GM19239 (cell line): ENCODE measurements around the gene CCDC7.
"Not testable (repeated sequence)": the region's sequence is repeated elsewhere in the genome, so short reads cannot be mapped to it uniquely, and the experiment has no call there.

ENCODE experiments used
- DNase-seq: peaks from one replicate; pipeline ENCODE4 v3.0.0; 2011; ENCODE audit warnings: low spot score; ENCODE audit not compliant: insufficient read length
- FAIRE-seq: peaks from 2 replicates; lab custom pipeline; 2011; peaks lifted over from hg19 to GRCh38; lab: Jason Lieb, UNC

Gene CCDC7

GRCh38 chr10:32680803-32681557 is 235.0 kb downstream of the CCDC7 start:
- FAIRE-seq (no peak), DNase-seq (no peak)

DNA sequence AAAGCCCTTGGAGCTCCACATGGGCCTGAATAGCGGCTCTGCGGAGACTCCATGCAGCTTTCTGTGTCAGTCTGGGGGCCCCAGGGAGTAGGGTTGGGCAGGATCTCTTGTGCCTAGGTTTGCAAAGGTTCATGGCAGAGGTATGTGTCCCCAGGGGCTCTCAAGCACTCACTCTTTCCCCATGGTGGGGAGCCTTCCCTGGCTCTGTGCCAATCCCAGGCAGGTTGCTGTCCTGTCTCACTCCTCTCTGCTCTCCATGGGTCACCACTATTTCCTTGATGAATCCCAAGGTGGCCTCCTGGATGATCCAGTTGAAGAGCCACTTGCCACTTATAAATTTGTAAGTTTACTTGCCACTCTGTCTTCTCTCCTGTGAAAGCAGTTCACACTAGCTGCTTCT is 238.4 kb downstream of the CCDC7 start:
- DNase-seq = no peak

DNA sequence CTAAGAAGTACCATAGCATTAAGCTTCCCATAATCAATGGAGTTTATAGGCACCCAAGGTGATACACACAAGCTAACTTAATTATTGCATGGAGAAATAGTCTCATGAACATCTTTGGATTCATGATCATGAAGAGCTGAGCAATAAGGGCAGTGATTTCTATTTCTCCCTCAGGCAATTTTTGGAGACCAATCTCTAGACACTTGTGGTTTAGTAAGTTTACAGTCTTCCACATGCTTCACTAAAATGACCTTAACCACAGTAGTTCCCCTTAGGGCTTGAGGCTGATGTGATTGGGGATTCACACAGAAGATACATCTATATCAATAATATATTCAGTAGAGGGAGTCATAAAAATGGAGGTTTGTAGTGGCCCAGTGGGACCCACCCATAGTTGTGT is 241.2 kb downstream of the CCDC7 start:
- DNase-seq = no peak
- FAIRE-seq = no peak

More for the DNA sequence above, 238.4 kb downstream of the CCDC7 start:
- FAIRE-seq = no peak

DNA sequence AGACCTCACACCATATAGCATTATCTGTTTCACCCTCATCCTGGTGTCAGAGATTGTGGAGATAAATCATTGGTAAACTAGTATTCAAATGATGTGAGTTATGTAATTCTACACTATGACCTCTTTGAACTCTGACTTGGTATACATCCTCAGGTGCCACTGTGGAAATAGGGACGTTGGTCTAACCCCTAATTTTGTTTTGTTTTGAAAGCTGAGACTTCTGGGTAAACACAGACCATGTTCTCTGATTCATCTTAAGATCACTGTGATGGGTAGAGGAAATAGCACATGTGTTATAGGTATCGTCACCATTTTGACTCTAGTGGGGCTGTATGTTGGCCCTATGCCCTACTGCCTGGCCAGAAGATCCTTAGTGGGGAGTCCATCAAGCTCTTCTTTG is 241.6 kb downstream of the CCDC7 start:
- FAIRE-seq (no peak), DNase-seq (no peak)

DNA sequence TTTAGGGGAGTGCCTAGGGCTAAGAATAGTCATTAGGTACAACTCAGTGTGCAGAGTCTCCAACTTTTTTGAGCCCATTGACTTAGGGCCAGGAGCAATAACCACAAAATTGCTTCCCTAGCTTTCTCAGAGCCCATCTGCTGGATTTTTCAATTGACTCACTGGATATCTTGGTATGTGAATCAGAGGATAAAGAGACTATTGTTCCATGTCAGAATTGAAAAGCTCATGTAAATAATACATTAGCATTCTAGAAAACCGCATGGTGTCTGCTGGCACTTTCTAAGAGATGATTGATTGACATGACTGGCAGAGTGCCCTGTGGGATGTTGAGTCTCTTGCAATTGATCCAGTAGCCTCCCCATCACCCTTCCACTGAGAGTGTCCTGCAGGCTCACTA is 246.2 kb downstream of the CCDC7 start:
- FAIRE-seq (no peak), DNase-seq (no peak)

DNA sequence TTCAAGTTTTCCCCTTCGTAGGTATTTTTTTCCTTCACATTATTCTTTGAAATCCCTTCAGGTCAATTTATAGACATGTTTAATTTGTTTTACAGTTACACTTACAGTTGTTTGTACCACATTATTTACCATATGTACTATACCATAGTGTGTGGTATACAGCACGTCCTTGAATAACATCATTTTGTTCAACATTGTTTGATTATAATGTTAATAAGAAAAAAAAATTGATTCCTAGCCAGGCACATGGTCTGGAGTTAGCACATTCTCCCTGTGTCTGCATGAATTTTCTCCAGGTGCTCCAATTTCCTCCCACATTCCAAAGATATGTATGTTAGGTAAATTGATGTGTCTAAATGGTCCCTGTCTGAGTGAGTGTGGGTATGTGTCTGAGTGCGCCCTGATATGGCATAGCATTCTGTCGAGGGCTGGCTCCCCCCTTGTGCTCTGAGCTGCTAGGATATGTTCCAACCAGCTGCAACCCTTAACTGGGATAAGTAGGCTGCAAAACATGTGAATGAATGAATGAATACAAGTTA is 247.6 kb downstream of the CCDC7 start:
- FAIRE-seq (no peak), DNase-seq (no peak)

GRCh38 chr10:32699683-32700082 is 253.7 kb downstream of the CCDC7 start:
- DNase-seq, FAIRE-seq: not testable (repeated sequence)

GRCh38 chr10:32713560-32713959 is 267.6 kb downstream of the CCDC7 start:
- DNase-seq = no peak
- no peak for FAIRE-seq

- DNase-seq = no peak
- no peak for FAIRE-seq
Measured at GRCh38 chr10:32731527-32731926, 285.6 kb downstream of the CCDC7 start.

DNA sequence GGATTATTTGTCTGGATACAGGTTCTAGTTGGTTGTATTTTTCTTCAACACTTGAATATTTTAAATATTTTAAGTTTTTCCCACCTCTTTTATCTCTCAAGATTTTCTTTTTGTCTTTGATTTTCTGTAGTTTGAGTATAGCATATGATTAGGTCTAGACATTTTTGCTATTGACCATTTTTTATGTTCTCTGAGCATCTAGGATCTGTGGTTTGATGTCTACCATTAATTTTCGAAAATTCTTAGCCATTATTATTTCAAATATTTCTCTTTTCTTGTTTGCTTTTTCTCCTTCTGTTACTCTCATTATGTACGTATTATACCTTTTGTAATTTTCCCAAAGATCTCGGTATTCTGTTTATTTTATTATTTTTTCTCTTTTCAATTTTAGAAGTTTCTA is 293.0 kb downstream of the CCDC7 start:
- FAIRE-seq (no peak), DNase-seq (no peak)

DNA sequence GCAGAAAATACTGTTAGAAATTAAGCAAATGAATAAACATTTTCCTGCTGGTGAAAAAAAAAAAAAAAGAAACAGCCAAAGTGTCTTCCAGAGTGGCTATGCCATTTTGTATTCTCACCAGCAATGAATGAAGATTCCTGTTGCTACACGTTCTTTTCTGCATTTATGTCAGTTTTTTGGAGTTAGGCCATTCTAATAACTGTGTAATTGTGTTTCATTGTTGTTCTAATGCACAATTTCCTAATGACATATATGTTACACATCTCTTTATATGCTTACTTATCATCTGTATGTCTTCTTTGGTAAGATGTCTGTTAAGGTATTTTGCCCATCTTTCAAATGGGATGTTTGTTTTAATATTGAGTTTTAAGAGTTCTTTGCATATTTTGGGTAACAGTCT is 298.4 kb downstream of the CCDC7 start:
- FAIRE-seq = no peak
- DNase-seq = no peak

DNA sequence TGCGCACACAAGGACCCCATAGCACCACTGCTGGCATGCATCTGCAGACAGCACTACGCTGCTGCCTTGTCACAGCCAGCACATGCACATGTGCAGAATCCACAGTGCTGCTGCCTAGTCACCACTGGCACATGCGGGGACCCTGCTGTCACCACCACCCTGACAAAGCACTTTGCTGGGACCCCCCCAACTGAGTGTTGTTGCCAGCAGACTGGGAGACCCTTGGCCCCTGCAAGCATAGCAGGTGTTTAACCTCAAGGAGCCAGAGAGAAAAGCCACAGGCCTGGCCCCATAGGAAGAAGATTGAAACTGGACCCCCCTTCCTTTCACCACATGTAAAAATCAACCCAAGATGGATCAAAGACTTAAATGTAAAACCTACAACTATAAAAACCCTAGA is 300.9 kb downstream of the CCDC7 start:
- DNase-seq (no peak), FAIRE-seq (no peak)

- no peak for DNase-seq
Measured at GRCh38 chr10:32751582-32751981, 305.6 kb downstream of the CCDC7 start.

GRCh38 chr10:32754900-32755299 is 309.0 kb downstream of the CCDC7 start:
- not testable (repeated sequence) for DNase-seq, FAIRE-seq

More at GRCh38 chr10:32751582-32751981, 305.6 kb downstream of the CCDC7 start:
- no peak for FAIRE-seq

DNA sequence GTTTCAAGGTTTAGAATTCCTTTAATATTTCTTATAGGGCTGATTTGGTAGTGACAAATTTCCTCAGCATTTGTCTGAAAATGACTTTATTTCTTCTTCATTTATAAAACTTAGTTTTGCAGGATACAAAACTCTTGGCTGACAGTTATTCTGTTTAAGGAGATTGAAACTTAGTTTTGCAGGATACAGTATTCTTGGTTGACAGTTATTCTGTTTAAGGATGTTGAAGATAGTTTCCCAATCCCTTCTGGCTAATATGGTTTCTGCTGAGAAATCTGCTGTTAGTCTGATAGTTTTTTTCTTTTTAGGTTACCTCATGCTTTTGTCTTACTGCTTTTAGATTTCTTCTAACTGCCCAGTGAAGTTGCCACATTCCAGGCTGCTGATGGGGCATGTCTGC is 325.3 kb downstream of the CCDC7 start:
- DNase-seq (no peak), FAIRE-seq (no peak)

DNA sequence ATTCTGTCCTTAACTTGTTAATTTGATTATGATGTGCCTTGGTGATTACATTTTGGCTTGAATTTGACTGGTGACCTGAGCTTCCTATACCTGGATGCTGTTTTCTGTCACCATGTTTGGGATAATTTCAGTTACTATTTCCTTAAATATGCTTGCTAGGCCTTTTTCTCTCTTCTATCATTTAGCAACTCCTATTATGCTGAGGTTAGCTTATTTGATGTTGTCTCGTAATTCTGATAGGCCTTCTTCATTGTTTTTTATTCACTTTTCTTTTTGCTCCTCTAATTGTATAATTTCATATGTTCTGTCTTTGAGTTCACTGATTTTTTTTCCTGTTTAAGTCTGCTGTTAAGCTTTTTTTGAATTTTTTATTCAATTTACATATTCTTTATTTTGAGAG is 327.2 kb downstream of the CCDC7 start:
- no peak for FAIRE-seq
- DNase-seq = no peak

DNA sequence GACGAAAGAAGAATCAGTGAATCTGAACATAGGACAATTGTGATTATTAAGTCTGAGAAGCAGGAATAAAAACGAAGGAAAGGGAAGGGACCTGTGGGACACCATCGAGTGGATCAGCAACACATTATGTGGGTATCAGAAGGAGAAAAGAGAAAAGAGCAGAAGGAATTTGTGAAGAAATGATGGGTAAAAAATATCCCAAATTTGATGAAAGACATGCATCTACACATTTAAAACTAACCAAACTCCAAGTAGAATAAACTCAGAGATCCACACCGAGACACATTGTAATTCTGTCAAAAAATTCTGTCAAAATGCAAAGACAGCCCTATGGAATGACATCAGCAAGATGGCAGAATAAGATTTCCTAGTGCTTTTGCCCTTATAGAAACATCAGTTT is 341.0 kb downstream of the CCDC7 start:
- DNase-seq = no peak
- no peak for FAIRE-seq

GRCh38 chr10:32787690-32788284 is 341.8 kb downstream of the CCDC7 start:
- DNase-seq (no peak), FAIRE-seq (no peak)

DNA sequence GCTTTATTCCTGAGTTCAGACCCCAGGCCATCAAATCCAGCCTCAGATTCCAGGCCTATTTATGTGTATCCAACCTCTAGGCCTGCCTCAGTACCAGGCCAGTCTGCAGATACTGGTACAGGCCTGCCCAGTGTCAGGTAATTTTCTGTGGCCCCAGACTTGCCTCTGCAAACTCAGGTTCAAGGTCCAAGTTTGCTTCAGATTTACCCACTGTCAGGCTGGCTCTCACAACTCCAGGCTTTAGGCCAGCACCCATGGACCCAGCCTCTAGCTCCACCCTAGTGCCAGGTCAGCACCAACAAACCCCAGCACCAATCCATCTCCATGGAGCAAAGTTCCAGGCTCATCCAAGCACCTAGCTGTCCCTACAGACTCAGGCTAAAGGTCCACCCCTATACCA is 342.4 kb downstream of the CCDC7 start:
- no peak for FAIRE-seq
- no peak for DNase-seq

- no peak for FAIRE-seq
- no peak for DNase-seq
Measured at GRCh38 chr10:32790483-32790882, 344.5 kb downstream of the CCDC7 start.

DNA sequence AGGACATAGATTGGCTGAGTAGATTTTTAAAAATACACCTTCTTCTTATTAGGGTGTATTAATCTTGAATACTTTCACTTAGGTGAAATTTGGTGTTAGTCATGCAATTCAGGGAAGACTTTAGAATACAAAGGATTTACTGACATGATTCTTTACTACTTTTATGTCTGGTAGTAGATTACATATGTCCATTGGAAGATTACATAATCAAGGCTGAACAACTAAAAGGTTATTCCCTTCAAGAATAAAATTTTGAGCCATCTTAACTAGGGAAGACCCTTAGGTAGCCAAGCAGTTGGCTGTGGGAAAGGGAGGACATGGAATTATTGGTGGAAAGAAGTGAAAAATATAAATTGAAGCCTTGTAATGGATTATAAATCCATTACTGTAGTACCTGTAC is 347.1 kb downstream of the CCDC7 start:
- FAIRE-seq (no peak), DNase-seq (no peak)
